ENCODE results near the gene MED27.

GRCh38 chr9:131888923-131889322, 190.7 kb downstream of the MED27 start:
- TF ChIP-seq ZSCAN29 (IDR thresholded peaks at IDR 0.05) (no peak), NFYB (IDR thresholded peaks at IDR 0.05; ENCODE audit: insufficient read depth, low read depth, low read length) (no peak), ZBTB33 (IDR thresholded peaks at IDR 0.05) (no peak), ATF3 (IDR thresholded peaks at IDR 0.05; ENCODE audit: borderline replicate concordance, extremely low read depth, low read depth, low read length) (no peak), GABPA (IDR thresholded peaks at IDR 0.05; ENCODE audit: low read depth) (no peak), DPF2 (IDR thresholded peaks at IDR 0.05) (no peak), TCF3 (IDR thresholded peaks at IDR 0.05; ENCODE audit: borderline replicate concordance, insufficient read depth, low read depth, low read length) (no peak), CTCF (IDR thresholded peaks at IDR 0.05 in 2 of 3, conservative IDR thresholded peaks at IDR 0.05 in 1 of 3; ENCODE audit: control insufficient read depth in 2 of 3, extremely low read depth in 1 of 3, insufficient read depth in 1 of 3, low read depth in 3 of 3, low read length in 3 of 3) (no peak), POLR2AphosphoS5 (IDR thresholded peaks at IDR 0.05; ENCODE audit: low read length) (no peak), KAT2A (conservative IDR thresholded peaks at IDR 0.05; ENCODE audit: control insufficient read depth, low read depth, low read length) (no peak), MYC (IDR thresholded peaks at IDR 0.05; ENCODE audit: insufficient read depth, insufficient read length, insufficient replicate concordance, low read length, severe bottlenecking) (no peak), RAD21 (IDR thresholded peaks at IDR 0.05; ENCODE audit: insufficient read depth, low read depth, low read length) (no peak), RUNX3 (IDR thresholded peaks at IDR 0.05; ENCODE audit: low read length) (no peak)
